ACC112 (cell line): ENCODE measurements around the gene FAM25A.
"Not testable (repeated sequence)": the region's sequence is repeated elsewhere in the genome, so short reads cannot be mapped to it uniquely, and the experiment has no call there.

Experiments
- H2AFZ ChIP-seq: fragments of 200-600 bp; sonication (generic); one replicate; pipeline ENCODE4 v1.6.0; 2017; ENCODE audit warnings: antibody characterized with exemption, low read length; ENCODE audit not compliant: unreplicated experiment
- H3K27ac ChIP-seq: fragments of 200-600 bp; sonication (generic); 2 replicates; pipeline ENCODE4 v1.5.1; 2014; ENCODE audit warnings: low read depth, mild to moderate bottlenecking, antibody characterized with exemption, low read length, moderate library complexity
- H3K27me3 ChIP-seq: fragments of 200-600 bp; sonication (generic); 2 replicates; pipeline ENCODE4 v1.6.1; 2014; ENCODE audit warnings: mild to moderate bottlenecking, antibody characterized with exemption, low read length, moderate library complexity, mixed read lengths; ENCODE audit not compliant: insufficient read depth
- H3K36me3 ChIP-seq: fragments of 200-600 bp; sonication (generic); 2 replicates; pipeline ENCODE4 v1.6.1; 2016; ENCODE audit warnings: mild to moderate bottlenecking, antibody characterized with exemption, low read length, moderate library complexity, mixed read lengths; ENCODE audit not compliant: insufficient read depth
- H3K4me1 ChIP-seq: fragments of 200-600 bp; sonication (generic); one replicate; pipeline ENCODE4 v1.6.1; 2016; ENCODE audit warnings: low read length, mixed read lengths; ENCODE audit not compliant: insufficient read depth, unreplicated experiment, control insufficient read depth
- H3K4me3 ChIP-seq: fragments of 200-600 bp; sonication (generic); 2 replicates; pipeline ENCODE4 v1.5.1; 2014; ENCODE audit warnings: mild to moderate bottlenecking, low read depth, low read length
- H3K79me2 ChIP-seq: fragments of 200-600 bp; sonication (generic); one replicate; pipeline ENCODE4 v1.6.0; 2016; ENCODE audit warnings: low read length; ENCODE audit not compliant: control insufficient read depth, unreplicated experiment, insufficient read depth

The FAM25A gene

DNA sequence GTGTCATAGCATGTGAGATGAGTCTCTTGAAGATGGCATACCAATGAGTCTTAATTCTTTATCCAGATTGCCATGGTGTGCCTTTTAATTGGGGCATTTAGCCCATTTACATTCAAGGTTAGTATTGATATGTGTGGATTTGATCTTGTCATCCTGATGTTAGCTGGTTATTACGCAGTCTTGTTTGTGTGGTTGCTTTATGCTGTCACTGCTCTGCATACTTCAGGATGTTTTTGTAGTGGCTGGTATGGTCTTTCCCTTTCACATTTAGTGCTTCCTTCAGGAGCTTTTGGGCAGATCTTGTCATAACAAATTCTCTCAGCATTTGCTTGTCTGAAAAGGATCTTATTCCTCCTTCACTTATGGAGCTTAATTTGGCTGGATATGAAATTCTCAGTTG is 16.5 kb downstream of the FAM25A start:
- no peaks in the 10 kb centered on the region for H3K79me2 ChIP-seq
- H3K4me1 ChIP-seq: no peaks in the 10 kb centered on the region
- H3K27ac ChIP-seq: no peak overlapping the region
- no peak overlapping the region for H3K4me3 ChIP-seq
- H3K27me3 ChIP-seq: peaks cover 3% of the 10 kb centered on the region; the same call in 1 of the 2 replicates
- H3K36me3 ChIP-seq: no peaks in the 10 kb centered on the region
- H2AFZ ChIP-seq: no peak overlapping the region

DNA sequence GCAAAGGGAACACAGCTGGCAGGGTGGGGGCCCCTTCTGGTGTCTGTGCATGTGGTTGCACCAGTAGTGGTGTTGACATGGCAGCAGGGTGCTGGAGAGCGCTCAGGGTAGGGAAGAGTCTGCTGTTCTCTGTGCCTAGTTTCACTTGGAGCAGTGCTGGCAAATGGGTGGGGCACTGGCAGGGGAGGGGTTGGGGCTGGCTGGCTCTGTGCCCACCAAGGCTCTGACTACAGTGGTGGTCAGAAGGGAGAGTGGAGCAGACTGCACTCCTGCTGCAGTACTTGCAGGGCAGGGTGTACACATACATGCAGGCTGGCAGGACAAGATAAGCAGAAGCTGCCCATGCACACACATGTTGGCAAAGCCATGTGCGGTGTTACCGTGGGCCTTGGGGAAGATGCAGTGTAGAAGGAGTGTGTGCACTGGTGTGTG is 18.2 kb downstream of the FAM25A start:
- H2AFZ ChIP-seq: no peak overlapping the region
- H3K27ac ChIP-seq: no peak overlapping the region
- H3K27me3 ChIP-seq: peaks cover 3% of the 10 kb centered on the region; the same call in 1 of the 2 replicates
- H3K79me2 ChIP-seq: no peaks in the 10 kb centered on the region
- no peaks in the 10 kb centered on the region for H3K36me3 ChIP-seq
- H3K4me1 ChIP-seq: no peaks in the 10 kb centered on the region
- no peak overlapping the region for H3K4me3 ChIP-seq

DNA sequence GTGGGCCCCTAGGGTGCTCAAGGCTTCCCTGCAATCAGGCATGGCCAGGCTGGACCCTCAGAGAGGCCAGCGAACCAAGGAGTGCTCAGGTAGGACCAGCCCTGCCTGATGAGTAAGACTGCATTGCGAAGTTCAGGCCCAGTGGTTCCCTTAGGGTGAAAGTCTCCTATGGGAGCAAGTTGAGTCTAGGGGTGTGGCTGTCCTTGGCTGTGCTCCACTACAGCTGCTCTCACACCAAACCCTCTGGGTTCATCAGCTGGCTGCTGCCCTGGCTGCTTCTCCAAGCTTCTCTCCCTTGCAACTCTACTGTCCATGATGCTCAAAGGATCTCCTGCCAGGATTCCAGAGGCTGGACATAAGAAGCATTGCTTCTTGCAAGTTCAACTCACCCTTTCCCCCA is 18.7 kb downstream of the FAM25A start:
- Histone ChIP-seq H3K36me3 (no peaks in the 10 kb centered on the region), H2AFZ (no peak overlapping the region), H3K27me3 (peaks cover 3% of the 10 kb centered on the region; the same call in 1 of the 2 replicates), H3K79me2 (no peaks in the 10 kb centered on the region), H3K4me1 (no peaks in the 10 kb centered on the region), H3K4me3 (no peak overlapping the region), H3K27ac (no peak overlapping the region)

DNA sequence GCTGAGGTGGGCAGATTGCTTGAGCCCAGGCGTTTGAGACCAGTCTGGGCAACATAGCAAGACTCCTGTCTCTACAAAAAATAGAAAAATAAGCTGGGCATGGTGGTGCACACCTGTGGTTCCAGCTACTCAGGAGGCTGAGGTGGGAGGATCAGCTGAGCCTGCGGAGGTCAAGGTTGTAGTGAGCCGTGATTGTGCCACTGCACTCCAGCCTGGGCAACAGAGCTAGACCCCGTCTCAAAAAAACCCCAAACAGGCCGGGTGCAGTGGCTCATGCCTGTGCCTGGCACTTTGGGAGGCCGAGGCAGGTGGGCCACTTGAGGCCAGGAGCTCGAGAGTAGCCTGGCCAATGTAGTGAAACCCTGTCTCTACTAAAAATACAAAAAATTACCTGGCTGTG is 23.5 kb downstream of the FAM25A start:
- not testable (repeated sequence) for H3K4me1 ChIP-seq, H3K79me2 ChIP-seq, H2AFZ ChIP-seq, H3K4me3 ChIP-seq, H3K27ac ChIP-seq, H3K27me3 ChIP-seq, H3K36me3 ChIP-seq

DNA sequence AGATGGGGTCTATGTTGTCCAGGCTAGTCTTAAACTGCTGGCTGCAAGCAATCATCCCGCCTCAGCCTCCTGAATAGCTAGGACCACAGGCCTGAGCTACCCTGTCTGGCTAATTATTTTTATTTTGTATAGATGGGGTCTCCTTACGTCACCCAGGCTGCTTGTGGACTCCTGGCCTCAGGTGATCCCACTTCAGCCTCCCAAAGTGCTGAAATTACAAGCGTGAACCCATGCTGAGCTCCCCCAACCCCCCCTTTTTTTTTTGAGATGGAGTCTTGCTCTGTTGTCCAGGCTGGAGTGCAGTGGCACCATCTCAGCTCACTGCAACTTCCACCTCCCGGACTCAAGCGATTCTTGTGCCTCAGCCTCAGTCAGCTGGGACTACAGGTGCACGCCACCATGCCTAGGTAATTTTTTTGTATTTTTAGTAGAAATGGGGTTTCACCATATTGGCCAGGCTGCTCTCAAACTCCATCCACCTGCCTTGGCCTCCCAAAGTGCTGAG is 25.4 kb downstream of the FAM25A start:
- Histone ChIP-seq H3K4me1 (no peaks in the 10 kb centered on the region), H3K79me2 (no peaks in the 10 kb centered on the region), H3K27me3 (no peaks in the 10 kb centered on the region), H3K4me3 (no peak overlapping the region), H2AFZ (no peak overlapping the region), H3K27ac (no peak overlapping the region), H3K36me3 (peaks cover 3% of the 10 kb centered on the region; the same call in 1 of the 2 replicates)

DNA sequence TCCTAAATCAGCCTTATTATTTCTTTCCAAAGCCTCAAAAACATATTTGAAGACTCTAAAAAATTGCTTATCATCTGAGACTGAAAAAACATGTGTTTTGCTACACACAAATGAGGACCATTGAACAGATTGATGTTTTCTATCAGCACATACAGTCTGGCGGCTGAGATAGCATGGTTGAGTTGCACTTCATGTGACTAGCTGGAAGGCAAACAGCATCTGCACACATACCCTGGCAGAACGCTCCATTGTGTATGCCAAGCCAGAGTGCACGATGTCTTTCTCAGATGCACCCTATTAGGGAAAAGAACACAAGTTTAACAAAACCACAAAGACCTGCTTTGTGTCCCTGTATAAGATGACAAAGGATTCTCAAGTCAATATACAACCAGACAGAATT is 33.0 kb downstream of the FAM25A start:
- Histone ChIP-seq H3K36me3 (peaks cover 6% of the 10 kb centered on the region; the same call in 1 of the 2 replicates), H2AFZ (no peak overlapping the region), H3K4me1 (peaks cover 10% of the 10 kb centered on the region), H3K27ac (no peak overlapping the region), H3K27me3 (no peaks in the 10 kb centered on the region), H3K4me3 (no peak overlapping the region), H3K79me2 (no peaks in the 10 kb centered on the region)

DNA sequence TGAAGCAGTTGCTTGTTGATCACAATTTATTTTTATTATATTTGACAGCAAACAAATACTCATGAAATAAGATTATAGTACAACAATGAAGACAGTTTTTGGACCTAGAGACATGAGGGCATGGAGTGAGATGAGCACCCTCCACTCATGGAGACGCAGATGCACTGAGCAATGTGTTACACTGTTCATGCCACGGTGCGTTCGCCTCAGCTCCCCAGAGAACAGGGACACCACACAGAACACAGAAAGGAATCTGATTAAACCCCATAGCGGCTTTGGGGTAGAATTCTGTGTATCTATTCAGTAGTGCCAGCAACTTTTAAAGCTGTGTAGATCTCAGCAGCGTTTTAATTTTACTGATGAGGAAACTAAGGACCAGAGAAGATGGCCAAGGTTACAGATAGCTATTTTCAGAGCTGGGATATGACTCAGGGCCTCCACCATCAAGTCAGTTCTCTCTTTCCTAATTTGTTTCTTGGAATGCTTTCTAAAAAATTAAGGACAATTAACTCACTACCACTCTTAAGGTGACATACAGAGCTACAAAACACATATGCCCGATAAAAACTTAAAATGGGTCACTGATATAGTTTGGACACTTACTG is 33.6 kb downstream of the FAM25A start:
- Histone ChIP-seq H3K79me2 (no peaks in the 10 kb centered on the region), H3K4me1 (peaks cover 10% of the 10 kb centered on the region), H3K27ac (no peak overlapping the region), H3K36me3 (peaks cover 9% of the 10 kb centered on the region; the same call in 1 of the 2 replicates), H2AFZ (no peak overlapping the region), H3K4me3 (no peak overlapping the region), H3K27me3 (no peaks in the 10 kb centered on the region)

DNA sequence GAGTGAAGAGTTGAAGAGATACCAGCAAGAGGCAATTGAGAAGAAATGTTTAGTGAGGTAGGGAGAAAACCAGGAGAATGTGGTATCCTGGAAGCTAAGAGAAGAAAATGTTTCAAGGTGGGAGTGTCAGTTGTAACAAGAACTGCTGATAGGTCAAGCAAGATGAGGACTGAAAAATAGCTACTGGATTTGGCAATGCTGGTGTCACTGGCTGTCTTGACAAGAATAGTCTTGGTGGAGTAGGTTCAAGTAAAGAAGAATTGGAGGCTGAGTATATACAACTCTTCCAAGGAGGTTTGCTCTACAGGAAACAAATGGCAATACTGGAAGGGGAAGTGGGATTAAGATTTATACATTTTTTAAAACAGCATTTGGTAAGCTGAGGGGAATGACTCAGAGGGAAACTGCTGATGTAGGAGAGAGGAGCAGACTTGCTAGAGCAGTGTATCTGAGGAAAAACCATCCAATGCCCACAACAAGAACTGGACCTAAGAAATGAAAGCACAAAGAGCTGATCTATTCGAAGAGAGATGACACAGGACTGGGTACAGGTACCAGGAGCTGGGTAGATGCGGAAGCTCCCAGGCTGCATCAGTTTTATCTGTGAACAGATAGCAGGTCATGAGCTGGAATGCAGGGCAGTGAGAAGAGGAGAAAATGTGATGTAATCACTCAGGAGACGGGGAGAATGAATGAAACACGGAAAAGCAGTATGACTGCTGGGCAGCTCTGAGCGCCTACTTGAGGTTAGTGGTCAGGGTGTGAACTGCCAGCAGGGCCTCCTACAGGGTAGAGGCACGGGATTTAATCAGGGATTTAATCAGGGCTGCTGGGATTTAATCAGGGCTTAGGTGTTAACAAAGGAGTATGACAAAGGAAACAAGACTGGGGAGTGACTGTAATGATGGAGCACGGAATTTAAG is 34.5 kb downstream of the FAM25A start:
- peaks cover 10% of the 10 kb centered on the region for H3K4me1 ChIP-seq

DNA sequence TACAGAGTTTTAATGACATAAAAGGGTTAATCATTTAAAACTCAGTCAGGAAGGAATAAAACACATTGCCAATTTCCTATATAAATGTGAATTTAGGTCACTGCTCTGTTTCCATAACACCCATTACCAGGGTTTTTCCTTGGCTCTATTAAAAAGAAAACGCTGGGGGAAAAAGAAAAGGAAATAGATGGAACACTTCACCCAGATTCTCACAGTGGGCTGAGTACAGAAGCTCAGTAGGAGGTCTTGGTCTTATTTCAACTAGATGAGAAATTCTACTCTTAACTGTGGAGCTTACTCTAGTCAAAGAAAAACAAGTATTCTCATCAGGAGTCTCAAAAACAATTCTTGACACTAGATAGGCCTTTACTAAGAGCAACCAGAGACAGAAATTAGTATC is 38.1 kb downstream of the FAM25A start:
- peaks cover 26% of the 10 kb centered on the region for H3K36me3 ChIP-seq
- no peak overlapping the region for H2AFZ ChIP-seq
- H3K4me3 ChIP-seq: no peak overlapping the region
- no peaks in the 10 kb centered on the region for H3K27me3 ChIP-seq
- H3K4me1 ChIP-seq: peaks cover 10% of the 10 kb centered on the region
- no peak overlapping the region for H3K27ac ChIP-seq
- no peaks in the 10 kb centered on the region for H3K79me2 ChIP-seq

More for the DNA sequence above, 34.5 kb downstream of the FAM25A start:
- no peak overlapping the region for H2AFZ ChIP-seq
- H3K36me3 ChIP-seq: peaks cover 11% of the 10 kb centered on the region; the same call in 1 of the 2 replicates
- H3K27me3 ChIP-seq: no peaks in the 10 kb centered on the region
- H3K79me2 ChIP-seq: no peaks in the 10 kb centered on the region
- peak overlapping the region; percentile 35 for H3K27ac ChIP-seq
- H3K4me3 ChIP-seq: no peak overlapping the region

DNA sequence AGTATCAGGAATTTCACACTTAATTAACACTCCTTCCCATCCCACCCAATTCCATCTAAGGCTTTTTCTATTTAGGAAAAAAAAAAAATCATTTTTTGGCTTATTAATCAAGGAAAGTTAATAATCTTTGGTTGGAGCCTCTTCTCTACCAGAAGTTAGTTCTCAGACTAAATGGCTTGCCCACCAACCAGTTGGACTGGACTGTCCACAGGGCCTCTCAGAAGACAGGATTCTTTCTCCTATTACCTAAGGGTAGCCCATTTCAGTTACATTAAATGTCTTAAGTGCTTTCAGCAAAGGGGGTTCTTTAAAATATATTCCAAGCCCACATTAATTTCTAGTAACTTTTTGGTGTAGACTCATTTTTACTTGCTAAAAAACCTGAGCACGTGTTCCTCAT is 39.3 kb downstream of the FAM25A start:
- no peaks in the 10 kb centered on the region for H3K27me3 ChIP-seq
- peaks cover 9% of the 10 kb centered on the region for H3K4me1 ChIP-seq
- peaks cover 26% of the 10 kb centered on the region for H3K36me3 ChIP-seq
- no peaks in the 10 kb centered on the region for H3K79me2 ChIP-seq
- no peak overlapping the region for H3K27ac ChIP-seq
- H2AFZ ChIP-seq: no peak overlapping the region
- H3K4me3 ChIP-seq: no peak overlapping the region
